Myocyte (in vitro differentiated cells): Measurements from ENCODE around the gene MUL1. TPM values are rescaled to one million over a fixed set of nuclear protein-coding genes. Genes with fewer than 3 reads are reported as not detected.
"Not testable (repeated sequence)": the region's sequence is repeated elsewhere in the genome, so short reads cannot be mapped to it uniquely, and the experiment has no call there.

Experiments used
- DNase-seq: peaks from one replicate; pipeline ENCODE4 v3.0.0-alpha.2; 2012; ENCODE audit warnings: low read depth
- total RNA-seq: library from RNA; depleted of rRNA; stranded (reverse); fragments of >200 nt; gene quantifications from 2 replicates; pipeline ENCODE4 v1.2.3, GENCODE V29; 2014

The MUL1 gene
- total RNA-seq, 1 donor from 2014 or later = 42.4 TPM

DNA sequence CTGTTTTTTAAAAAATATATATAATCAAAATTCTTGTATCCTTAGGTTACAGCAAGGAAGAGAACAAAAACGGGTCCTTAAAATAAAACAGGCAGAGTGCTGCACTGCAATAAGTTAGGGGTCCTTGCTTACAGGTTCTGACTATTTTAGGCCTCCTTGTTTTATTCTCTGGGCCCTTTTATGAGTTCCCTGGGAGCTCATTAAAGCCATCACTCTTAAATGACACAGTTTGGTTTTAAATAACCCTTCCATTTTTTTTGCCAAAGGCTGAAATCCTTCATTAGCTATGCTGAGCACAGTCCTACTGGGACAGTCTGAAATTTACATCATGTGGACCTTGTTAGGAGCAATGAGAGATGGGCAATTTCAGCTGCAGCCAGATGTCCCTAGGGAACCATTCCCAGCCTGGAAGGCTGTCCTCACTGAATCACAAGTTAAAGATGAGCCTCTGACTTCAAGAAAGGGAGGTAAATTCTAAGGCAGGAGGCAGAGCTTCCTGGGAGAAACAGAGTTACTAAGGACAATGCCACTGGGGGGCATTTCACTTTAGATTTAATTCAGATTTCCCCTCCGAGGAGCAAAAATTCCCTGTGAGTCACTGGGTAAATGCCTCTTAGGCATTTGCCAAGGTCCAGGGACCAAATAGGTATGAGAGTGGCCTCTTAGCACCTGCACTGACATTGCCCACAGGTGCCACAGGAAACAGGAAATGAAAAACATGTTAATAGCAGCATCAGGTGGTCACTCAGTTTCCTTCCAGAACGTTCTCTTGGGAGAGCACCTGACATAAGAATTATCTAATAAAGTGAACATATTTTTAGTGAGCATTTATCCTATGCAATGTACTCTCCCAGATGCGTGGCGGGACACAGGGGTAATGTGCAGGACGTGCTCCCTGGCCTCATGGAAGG lies 3.8 kb upstream of the MUL1 start:
- peak; percentile 8 for DNase-seq

DNA sequence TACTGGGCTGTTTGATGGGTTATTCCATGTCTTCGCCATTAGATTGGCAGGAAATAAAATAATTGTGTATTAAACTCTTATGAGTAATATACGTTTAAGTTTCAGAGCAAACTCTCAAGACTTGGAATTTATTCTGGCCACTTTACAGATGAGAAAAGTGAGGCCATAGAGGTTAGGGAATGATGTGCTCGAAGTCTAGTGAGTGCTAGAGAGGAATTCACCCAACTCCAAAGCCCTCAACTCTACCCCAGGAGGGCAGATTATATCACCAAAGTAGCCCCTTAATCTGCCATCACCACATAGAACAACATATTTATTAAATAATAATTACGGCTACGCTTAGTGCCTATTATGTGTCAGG lies 440 bp upstream of the MUL1 start:
- no peak for DNase-seq

DNA sequence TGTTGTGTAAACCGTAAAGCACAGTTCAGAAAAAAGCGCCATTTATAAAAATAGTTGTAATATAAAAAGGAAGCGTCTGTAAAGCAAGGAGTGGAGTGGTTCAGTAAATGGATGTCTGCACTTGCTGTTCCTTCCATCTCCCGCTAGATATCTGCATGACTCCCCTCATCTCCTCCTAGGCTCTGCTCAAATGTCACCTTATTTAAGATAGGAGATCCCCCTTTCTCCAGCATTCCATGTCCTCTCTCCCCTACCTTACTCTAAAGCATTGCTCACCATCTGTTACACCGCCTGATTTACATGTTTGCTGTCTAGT lies 745 bp downstream of the MUL1 start:
- no peak for DNase-seq

DNA sequence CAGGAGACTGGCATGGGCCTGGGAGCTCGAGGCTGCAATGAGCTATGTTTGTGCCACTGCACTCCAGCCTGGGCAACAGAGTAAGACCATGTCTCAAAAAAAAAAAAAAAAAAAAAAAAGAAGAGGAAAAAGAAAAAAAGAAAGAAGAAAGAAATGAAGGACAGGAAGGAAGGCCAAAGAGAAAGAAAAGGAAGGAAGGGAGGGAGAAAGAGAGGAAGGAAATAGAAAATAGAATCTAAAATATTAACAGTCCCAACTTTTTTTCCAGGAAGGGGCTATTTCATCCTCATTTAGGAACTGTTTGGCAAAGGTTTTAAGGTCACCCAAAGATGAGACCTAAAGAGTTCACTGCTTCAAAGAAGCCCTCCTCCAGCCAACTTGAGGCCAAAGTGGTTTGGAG lies 2.5 kb downstream of the MUL1 start:
- DNase-seq = no peak

DNA sequence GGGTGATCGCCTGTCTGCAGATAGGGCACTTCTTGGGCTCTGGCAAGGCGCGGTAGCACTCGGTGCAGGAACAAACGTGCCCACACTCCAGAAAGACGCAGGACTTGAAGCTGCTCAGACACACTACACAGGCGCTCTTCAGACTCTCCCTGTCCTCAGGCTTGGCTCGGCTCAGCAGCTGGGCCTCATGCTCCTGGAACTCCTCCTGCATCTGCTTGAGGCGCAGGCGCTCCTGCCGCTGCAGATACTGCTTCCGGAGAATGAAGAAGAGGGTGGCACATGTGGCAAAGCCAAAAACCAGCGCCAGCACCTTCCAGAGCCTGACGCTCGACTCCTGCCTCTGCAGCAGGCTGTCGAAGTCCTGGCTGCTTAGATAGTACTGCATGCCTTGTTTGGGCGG lies 7.2 kb downstream of the MUL1 start:
- no peak for DNase-seq

DNA sequence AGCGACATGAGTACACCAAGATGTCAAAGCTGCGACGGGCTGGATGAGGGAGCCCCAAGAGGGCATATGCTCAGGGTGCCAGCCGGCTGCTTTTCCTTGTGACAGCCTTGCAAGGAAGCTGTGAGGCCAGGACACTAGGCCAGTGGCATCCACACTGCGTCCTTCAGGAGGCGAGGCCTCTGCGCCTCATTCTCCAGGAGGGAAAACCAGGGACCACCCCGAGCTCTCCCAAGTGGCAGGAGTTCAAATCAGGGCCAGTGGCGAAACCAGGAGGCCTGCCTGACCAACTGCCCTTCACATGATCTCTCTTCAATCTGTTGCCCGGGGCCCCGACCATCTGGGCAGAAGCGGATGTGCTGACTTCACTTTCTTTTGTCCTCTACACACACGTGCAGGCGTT lies 8.2 kb downstream of the MUL1 start:
- DNase-seq = no peak

DNA sequence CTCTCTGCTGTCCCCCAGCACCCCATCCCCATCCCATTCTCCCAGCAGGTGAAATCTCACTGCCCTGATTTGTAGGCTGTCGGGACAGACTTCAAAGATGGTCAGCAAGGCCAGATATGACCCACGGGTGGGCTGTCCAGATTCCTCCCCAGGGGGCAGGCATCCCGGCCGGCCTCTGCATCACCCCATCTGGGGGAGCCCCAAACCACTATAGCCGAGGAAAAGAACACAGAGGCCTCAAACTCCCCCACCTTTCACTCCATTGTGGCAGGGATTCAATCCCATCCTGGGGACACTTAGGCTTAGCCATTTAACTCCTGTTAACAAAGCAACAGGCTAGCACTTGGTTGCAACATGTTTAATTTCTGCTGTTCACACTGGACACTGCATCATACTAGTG lies 8.8 kb downstream of the MUL1 start:
- no peak for DNase-seq

DNA sequence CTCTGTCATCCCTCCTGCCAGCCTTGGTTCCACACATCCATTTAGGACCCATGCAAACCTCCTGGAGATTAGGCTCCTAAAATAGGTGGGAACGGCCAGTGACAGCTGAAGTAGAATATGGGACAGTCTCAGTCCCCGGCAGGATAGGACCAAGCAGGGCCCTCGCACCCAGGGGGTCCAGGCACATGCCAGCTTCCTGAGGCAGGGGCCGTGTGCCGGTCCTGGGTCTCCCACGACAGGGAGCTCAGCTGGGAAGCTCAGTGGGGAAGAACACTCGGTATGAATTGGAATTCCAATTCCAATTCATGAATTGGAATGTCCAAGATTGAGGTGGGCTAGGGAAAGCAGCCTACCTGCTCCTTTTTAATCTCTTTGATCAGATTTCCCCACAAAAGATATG lies 9.8 kb downstream of the MUL1 start:
- no peak for DNase-seq

DNA sequence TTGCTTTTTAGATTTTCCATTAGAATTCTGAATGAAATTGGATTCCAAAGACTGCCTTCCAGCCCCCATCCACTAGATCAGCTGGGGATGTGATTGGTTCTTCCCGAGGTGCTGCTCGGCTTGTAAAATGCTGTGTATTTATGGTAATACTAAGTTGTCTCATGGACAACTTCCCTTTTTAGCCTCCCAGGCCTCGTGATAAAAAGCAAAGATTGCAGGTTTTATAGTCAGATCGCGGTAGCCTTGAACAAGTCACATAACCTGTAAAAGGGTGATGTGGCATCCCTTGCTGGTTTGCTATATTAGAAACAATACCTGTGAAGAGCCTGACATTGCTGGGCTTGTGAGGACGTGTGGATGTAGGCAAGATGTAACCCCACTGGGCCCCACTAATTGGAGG lies 10.4 kb downstream of the MUL1 start:
- DNase-seq = no peak

DNA sequence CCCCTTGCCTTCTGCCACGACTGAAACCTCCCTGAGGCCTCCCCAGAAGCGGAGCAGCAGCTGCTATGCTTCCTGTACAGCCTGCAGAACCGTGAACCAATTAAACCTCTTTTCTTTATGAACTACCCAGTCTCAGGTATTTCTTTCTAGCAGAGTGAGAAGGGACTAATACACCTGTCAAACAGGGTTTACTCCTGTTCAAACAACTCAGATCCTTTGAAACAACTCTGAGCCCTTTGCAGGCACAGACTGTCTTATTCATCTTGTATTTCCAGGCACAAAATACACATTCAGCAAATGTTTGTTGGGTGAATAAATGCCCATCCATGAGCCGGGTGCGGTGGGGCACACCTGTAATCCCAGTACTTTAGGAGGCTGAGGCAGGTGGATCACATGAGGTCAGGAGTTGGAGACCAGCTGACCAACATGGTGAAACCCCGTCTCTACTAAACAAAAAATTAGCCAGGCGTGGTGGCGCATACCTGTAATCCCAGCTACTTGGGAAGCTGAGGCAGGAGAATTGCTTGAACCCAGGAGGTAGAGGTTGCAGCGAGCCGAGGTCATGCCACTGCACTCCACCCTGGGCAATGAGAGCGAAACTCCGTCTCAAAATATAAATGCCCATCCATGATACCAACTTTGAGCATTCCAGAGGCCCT lies 11.1 kb downstream of the MUL1 start:
- DNase-seq = not testable (repeated sequence)

DNA sequence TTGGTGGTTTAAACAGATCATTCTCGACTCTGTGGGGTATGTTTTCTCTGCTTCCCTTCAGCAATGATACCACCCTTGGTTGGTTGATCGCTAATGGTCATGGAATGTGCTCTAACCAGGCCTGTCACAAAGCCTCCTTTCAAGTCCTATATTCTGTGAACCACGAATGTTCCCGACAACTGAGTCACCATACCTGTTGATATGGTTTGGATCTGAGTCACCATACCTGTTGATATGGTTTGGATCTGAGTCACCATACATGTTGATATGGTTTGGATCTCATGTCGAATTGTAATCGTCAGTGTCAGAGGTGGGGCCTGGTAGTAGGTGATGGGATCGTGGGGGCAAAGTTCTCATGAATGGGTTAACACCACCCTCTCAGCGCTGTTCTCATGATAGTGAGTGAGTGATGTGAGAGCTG lies 11.7 kb downstream of the MUL1 start:
- peak; percentile 50 for DNase-seq

DNA sequence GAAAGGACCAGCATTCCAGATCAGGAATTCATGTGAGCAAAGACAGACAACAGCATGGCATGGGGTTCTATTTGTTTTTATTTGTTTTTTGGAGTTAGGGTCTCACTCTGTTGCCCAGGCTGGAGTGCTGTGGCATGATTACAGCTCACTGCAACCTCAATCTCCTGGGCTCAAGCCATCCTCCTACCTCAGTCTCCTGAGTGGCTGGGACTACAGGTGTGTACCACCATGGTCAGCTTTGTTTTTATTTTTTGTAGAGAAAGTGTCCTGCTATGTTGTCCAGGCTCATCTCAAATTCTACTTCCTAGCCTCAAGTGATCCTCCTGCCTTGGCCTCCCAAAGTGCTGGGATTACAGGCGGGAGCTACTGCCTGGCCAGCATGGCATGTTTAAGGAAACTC lies 12.3 kb downstream of the MUL1 start:
- DNase-seq = no peak

DNA sequence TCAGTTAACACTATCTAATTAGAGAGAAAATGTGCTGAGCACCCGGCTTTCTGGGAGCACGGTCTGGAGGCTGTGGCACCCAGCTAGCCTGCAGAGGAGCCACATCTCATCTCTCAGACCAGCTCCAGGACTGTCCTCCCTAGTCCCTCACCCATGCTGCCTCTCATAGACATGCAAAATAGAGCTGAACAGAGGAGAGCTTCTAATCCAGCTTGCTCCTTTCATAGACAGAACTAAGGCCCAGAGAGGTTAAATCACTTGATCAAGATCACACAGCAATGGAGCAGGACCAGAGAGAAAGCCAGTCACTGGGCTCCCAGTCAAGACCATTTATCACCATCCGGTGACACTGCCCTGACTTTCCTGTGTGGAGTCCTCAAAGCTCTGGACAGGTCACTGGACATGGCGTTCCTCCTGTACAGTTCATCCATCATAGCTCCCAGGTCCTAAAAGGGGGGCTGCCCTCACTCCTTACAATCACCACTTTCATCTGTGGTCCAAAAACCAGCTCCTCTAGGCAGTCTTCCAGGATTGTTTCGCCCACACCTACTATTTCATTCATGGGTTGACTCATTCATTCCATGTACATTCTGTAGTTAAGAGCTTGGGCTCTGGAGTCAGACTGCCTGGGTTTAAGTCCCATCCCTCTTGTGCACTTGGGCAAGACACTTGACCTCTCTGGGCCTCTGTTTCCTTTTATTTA lies 13.2 kb downstream of the MUL1 start:
- DNase-seq = peak; percentile 80

DNA sequence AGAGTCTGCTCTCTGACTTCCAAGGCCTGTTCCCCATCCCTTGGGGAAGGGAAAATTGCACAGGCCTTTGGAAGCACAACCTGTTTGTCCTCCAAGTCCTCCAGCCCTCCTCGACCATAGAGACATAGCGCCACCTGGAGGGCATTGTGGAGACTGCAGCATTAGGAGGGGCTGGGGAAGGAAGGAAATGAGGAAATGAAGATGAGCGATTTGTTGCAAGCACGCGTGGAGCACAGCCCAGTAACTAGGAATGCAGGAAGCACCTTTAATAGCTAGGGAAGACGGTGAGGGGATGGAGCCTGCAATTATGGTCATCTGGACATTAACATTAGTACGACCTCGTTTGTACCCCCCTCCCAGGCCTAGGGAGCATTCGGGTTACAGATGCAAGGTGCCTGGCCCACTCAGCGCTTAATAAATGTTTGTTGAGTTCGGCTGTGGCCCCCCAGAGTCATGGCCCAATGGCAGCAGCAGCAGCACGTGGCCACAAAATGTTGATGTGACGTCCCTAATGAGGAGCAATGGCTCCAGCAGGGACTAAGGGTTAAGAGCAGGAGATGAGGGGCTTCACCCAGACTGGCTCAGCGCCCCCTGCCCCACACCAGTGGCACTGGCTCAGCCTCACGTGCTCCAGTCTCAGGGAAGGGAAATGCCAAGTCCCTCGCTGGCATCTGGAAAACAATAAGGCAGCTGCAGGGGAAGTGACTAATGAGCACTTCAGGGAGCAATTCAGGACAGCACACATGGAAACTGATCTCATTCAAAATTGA lies 13.9 kb downstream of the MUL1 start:
- peak; percentile 95 for DNase-seq

DNA sequence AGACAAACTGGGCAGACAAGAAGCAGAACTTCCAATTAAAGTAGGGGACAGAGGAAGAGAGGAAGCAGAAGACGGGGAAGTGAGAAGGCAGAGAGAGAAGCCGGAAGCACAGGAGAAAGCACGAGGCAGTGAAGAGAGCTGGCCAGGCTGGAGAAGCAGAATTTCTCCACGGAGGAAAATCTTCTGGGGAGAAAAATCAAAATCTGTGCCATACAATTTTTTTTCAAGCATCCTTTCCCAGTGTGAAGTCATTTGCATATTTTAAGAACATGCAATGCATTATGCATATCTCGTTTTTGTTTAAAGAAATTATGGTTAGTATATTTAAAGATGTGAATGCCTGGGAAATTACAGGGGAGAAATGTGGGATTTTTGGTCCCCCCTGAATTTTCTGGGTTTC lies 14.6 kb downstream of the MUL1 start:
- no peak for DNase-seq

DNA sequence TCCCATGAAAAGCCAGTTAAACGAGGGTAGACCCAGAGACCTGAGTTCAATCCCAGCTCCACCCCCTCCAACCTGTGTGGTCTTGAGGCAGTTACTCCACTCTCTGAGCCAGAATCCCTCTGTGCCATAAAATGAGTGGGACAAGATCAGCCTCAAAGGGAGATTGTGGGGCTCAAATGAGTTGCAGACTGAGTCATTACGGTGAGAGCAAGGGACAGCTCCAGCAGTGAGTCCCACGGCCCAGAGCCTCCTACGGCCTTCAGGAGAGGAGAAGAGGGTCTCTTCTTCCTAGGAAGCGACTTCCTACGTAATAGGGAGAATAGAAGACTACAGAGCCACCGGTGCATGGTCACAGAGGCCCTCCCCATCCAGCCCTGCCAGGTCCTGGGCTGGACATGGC lies 15.2 kb downstream of the MUL1 start:
- no peak for DNase-seq

DNA sequence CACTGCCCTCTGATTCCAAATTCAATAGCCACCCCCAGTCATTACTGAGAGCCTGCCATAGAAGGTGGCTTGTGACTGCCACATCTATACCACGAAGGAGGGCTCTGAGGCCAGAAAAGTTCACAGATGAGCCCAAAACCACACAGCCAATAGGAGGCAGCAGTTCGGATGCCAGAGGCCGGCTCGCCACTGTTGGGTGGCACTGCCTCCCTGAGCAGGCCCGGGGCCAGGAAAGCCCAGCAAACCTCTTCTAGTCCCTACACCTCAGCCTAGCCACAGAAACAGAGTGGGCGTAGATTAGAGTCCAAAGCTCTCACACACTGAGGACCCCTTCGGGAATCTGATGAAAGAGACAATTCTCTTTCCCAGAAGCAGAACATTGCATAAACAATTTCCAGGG lies 16.1 kb downstream of the MUL1 start:
- DNase-seq = no peak

DNA sequence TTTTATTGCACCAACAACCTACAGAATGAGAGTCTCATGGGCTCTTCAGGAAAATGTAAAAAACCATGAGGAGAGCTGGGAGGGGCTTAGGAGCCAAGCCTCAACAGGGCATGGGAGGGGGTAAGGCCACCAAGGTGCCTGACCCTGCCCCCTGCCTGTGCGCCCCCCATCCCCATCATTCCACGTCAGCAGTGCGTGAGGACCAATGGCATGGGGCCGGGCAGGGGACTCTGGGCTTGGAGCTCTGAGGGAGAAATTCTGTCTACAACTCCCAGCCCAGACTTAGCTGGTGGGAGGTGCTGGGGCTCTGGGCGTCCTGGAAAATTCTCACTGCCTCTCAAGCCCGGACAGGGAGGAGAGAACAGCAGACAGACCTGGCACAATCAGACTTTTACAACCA lies 16.8 kb downstream of the MUL1 start:
- DNase-seq = no peak

DNA sequence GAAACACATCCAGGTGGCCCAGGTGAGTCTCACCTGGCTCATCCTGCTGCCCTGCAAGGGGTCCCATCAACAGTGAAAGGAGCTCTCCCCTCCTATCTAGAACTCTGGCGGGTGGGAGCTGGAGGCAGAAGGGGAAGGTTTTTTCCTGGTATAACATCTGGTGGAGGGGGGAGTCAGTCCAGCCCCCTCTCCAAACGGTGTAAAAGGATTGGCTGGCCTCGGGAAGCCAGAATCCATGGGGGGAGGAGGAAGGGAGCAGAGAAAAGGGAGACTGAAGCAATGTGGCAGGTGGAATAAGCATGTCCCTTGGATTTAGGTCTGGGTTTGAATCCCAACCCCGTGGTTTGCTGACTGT lies 20.7 kb downstream of the MUL1 start:
- no peak for DNase-seq

DNA sequence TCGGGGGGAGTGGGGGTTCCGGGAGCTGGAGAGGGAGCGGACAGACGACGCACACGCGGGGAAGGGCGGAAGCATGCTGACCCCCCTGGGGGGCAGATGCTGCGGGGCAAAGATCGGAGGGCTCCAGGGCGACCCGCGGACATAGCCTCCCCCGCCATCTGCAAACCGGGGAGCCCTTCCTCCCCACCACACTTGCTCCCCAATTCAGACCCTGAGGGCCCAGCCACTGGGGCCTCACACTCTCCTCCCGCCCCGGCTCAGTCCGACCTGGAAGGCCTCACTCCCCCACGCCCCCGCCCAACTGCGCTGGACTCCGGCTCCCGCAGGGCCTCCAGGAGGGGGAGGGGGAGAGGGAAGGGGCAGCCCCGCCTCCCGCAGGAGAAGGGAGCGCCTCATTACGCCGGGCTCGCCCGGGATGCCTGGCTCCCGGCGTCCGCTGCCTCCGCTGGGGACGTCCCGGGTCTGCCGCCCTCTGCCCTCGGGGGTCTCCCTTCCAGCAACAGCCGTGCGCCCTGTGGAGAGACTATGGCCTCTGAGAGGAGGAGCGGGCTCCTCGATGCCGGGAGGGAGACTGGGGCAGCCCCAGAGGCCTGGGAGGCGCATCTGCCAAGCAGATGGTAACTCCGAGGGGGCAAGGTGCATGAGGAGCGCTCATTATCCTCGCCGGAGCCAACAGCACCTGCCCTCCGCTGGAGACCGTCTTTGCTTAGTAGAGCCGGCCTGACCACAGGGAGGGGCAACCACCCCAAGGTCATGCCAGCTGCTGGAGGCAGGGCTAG lies 21.3 kb downstream of the MUL1 start:
- peak; percentile 74 for DNase-seq
